Panc1 (cell line): ENCODE results near the gene FARSA.

Experiments used
- CTCF ChIP-seq: fragments of 450-650 bp; IDR thresholded peaks from 2 replicates; pipeline ENCODE4 v1.5.1; 2017; ENCODE audit warnings: mild to moderate bottlenecking
- POLR2AphosphoS5 ChIP-seq: IDR thresholded peaks from 2 replicates; pipeline ENCODE4 v1.6.1; 2012; ENCODE audit warnings: mild to moderate bottlenecking, low read depth, low read length, moderate library complexity
- REST ChIP-seq, 2 experiments: IDR thresholded peaks; 2 replicates each; pipeline ENCODE4 v1.6.1; 2011 to 2012; ENCODE audit warnings: low read depth in 2 of 2, control low read depth in 1 of 2, low read length in 1 of 2, mild to moderate bottlenecking in 1 of 2, moderate library complexity in 1 of 2; ENCODE audit not compliant: insufficient read depth in 1 of 2
- SIN3A ChIP-seq: IDR thresholded peaks from 2 replicates; pipeline ENCODE4 v1.6.1; 2012; ENCODE audit warnings: low read depth, mild to moderate bottlenecking, low read length, moderate library complexity, borderline replicate concordance; ENCODE audit not compliant: insufficient read depth

DNA sequence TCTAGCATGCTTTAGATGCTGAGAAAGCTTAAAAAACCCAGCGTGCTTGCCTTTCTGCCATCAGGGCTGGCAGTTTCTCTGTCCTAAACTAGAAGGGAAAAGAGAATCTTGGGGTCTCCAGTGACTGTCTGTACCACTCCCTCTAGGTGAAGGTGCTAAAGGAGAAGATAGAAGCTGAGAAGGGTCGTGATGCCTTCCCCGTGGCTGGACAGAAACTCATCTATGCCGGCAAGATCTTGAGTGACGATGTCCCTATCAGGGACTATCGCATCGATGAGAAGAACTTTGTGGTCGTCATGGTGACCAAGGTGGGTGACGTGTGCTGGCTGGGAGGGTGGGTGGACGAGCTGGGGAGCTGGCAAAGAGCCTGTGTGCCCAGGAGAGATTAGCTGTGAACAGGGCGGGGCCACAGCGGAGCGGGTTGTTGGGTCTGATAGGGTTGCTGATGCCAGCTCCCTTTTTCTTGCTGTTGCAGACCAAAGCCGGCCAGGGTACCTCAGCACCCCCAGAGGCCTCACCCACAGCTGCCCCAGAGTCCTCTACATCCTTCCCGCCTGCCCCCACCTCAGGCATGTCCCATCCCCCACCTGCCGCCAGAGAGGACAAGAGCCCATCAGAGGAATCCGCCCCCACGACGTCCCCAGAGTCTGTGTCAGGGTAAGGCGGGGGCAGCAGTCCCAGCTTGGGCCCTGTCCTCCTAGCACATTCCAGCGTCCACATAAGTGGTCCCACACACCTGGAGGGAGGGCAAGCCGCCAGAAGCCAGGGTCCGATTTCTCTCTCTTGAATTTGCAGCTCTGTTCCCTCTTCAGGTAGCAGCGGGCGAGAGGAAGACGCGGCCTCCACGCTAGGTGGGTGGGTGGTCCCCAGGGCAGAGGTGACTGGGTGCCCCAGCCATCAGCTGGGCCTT lies 14.4 kb upstream of the FARSA start:
- TF ChIP-seq CTCF: no peak
- no peak for TF ChIP-seq SIN3A
- TF ChIP-seq REST (IDR thresholded peaks at IDR 0.05; ENCODE audit: insufficient read depth in 1 of 2, low read depth in 2 of 2, low read length in 1 of 2): no peak
- TF ChIP-seq POLR2AphosphoS5: no peak
